ENCODE measurements around the gene FAM50B.
"Not testable (repeated sequence)": the region's sequence is repeated elsewhere in the genome, so short reads cannot be mapped to it uniquely, and the experiment has no call there.

FAM50B gene

DNA sequence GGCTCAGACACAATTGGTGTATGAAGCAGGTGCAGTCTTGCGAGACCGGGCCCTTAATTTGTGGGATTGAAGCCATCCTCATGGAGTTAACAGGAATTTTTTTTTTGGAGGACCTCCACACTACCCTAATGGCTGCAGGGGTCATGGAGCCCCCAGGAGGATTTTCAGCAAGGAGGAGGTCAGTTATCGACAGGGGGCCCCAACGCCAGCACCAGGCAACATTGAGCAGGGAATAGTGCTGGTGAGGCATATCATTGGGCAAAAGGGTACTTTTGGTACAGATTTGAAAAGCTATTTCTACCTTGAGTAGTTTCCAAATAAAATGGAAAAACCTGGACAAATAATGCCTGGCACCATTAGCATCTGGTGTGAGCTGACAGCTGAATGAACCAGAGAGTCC lies 6.7 kb downstream of the FAM50B start:
- TF ChIP-seq, protein P1, sequence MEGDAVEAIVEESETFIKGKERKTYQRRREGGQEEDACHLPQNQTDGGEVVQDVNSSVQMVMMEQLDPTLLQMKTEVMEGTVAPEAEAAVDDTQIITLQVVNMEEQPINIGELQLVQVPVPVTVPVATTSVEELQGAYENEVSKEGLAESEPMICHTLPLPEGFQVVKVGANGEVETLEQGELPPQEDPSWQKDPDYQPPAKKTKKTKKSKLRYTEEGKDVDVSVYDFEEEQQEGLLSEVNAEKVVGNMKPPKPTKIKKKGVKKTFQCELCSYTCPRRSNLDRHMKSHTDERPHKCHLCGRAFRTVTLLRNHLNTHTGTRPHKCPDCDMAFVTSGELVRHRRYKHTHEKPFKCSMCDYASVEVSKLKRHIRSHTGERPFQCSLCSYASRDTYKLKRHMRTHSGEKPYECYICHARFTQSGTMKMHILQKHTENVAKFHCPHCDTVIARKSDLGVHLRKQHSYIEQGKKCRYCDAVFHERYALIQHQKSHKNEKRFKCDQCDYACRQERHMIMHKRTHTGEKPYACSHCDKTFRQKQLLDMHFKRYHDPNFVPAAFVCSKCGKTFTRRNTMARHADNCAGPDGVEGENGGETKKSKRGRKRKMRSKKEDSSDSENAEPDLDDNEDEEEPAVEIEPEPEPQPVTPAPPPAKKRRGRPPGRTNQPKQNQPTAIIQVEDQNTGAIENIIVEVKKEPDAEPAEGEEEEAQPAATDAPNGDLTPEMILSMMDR (IDR thresholded peaks at IDR 0.05; ENCODE audit: low read depth, low read length) = no peak
- DNase-seq (ENCODE audit: low read depth, low spot score) = no peak
- no peak overlapping the region for H3K4me3 ChIP-seq (ENCODE audit: low read depth, low read length)
- in situ Hi-C loops (cut with HindIII; ENCODE audit: low sequenced_read_pairs) = loop anchor here (25.0 kb wide), 1 partner anchor 131 kb away; no protein-coding TSS in a partner anchor

DNA sequence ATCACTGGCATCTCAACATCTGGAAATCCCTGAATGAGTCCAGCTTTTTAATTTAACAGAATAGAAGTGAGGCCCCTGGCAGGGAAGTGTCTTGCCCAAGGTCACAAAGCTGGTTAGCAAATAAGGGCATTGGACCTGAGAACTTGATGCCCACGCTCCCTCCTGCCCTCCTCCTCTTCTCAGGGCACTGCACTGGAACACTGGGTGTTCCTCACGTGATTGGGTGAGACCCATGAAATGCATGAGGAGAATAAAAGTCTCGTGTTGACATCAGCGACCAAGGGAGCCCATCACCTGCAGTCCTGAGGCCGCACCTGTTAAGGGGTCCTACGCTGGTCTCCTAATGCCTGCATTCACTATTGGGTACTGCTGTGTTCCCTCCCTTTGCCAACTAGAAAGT lies 7.4 kb downstream of the FAM50B start:
- H3K4me3 ChIP-seq (ENCODE audit: low read depth, low read length) = no peak overlapping the region
- no peak for DNase-seq (ENCODE audit: low read depth, low spot score)
- TF ChIP-seq, protein P1 (IDR thresholded peaks at IDR 0.05; ENCODE audit: low read depth, low read length) = no peak
- in situ Hi-C loops (cut with HindIII; ENCODE audit: low sequenced_read_pairs) = loop anchor here (25.0 kb wide), 1 partner anchor 131 kb away; no protein-coding TSS in a partner anchor

DNA sequence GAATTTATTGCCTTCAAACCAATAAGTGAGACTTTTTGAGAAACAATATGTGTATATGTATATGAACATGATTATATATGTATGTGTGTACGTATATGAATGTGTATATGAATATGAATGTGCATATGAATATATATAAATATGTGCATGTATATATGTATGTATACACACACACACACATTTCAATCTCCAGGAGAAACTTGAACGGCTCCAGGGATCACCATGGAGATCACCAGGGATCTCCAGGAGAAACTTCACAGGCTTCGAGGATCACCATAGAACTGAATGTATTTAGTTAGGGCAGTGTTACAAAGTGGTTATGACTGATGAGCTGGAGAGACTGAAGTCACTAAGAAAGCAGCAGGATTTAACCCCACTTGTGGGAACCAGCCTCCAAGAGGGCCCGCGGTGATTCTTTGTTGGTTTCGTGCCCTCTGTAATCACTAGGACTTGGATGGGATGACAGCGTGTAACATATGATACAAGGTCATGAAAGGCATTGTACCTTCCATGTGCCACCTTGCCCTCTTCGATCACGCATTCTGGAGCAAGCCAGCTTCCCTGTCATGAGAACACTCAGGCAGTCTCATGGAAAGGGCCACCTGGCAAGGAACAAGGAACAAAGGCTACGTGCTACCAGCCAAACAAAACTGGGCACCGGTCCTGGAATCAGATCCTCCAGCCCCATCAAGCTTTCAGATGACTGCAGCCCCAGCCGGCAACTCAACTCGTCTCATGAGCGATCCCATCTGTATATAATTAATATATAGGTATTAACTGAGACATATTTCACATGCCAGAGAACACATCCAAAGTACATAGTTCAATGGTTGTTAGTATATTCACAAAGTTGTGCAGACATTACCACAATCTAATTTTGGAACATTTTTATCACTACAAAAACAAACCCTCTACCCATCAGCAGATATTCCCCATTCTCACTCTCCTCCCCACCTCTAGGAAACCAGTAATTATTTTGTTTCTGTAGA lies 8.6 kb downstream of the FAM50B start:
- TF ChIP-seq, protein P1 (IDR thresholded peaks at IDR 0.05; ENCODE audit: low read depth, low read length) = no peak
- H3K4me3 ChIP-seq (ENCODE audit: low read depth, low read length) = no peak overlapping the region
- in situ Hi-C loops (cut with HindIII; ENCODE audit: low sequenced_read_pairs) = loop anchor here (25.0 kb wide), 1 partner anchor 130 kb away; no protein-coding TSS in a partner anchor
- DNase-seq (ENCODE audit: low read depth, low spot score) = no peak

DNA sequence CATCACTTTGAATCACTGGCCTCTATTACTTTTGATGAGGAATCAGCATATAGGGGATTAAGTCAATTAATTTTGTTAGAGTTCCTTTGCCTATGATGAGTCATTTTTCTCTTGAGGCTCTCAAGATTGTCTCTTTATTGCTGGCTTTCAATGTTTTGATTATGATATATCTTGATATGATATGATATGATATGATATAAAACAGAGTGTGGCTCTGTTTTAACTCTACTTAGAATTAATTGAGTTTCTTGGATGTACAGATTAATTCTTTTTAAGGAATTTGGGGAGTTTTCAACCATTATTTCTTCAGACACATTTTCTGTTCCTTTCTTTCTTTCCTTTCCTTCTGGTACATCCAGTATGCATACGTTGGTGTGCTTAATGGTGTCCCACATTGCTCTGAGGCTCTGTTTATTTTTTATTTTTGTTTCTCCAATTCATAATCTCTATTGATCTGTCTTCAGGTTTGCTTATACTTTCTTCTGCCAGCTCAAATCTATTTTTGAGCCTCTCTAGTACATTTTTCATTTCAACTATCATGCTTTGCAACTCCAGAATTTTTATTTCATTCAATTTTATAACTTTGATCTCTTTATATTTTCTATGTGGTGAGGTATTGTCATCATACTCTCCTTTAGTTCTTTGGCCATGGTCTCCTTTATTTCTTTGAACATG lies 10.8 kb downstream of the FAM50B start:
- DNase-seq (ENCODE audit: low read depth, low spot score) = no peak
- in situ Hi-C loops (cut with HindIII; ENCODE audit: low sequenced_read_pairs) = loop anchor here (25.0 kb wide), 1 partner anchor 127 kb away; no protein-coding TSS in a partner anchor
- H3K4me3 ChIP-seq (ENCODE audit: low read depth, low read length) = no peak overlapping the region
- TF ChIP-seq, protein P1 (IDR thresholded peaks at IDR 0.05; ENCODE audit: low read depth, low read length) = no peak

DNA sequence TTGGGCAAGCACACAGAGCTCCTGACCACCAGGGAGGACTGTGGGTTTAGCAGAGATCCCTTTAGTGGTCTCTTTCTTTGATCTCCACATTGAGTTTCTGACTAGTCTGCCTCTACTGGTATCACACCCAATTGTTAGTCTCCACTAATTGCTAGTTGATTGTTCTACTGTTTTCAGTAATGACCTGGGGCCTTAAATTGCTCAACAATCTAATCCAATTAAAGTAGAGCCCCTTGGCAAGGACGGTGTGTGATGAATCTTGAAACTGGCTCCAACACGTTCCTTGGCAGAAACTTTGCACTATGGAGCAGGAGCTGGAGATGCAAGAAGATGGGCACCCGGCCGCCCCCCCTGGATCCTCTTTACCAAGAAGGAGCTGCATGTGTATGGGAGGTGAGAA lies 12.3 kb downstream of the FAM50B start:
- TF ChIP-seq, protein P1 (IDR thresholded peaks at IDR 0.05; ENCODE audit: low read depth, low read length) = no peak
- in situ Hi-C loops (cut with HindIII; ENCODE audit: low sequenced_read_pairs) = loop anchor here (25.0 kb wide), 1 partner anchor 126 kb away; no protein-coding TSS in a partner anchor
- no peak for DNase-seq (ENCODE audit: low read depth, low spot score)
- H3K4me3 ChIP-seq (ENCODE audit: low read depth, low read length) = no peak overlapping the region

DNA sequence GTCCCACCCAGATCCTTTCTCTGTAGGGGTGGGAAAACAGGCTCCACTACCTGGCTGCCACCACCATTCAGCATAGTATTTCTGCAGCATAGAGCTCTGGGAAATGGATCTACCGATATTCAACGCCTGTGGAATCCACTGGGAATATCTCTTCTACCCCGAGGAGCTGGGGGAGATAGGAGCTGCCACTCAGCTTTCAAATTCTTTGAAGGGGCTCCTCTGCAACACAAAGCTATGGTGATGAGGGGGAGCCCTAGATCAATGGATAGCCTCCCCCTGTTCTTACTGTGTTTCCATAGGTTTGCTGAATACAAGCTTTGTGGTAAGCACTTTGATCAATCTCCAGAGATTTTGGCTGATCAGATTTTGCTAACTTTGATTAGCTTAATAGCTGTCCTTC lies 12.9 kb downstream of the FAM50B start:
- TF ChIP-seq, protein P1 (IDR thresholded peaks at IDR 0.05; ENCODE audit: low read depth, low read length) = no peak
- DNase-seq (ENCODE audit: low read depth, low spot score) = no peak
- in situ Hi-C loops (cut with HindIII; ENCODE audit: low sequenced_read_pairs) = loop anchor here (25.0 kb wide), 1 partner anchor 125 kb away; no protein-coding TSS in a partner anchor
- no peak overlapping the region for H3K4me3 ChIP-seq (ENCODE audit: low read depth, low read length)

DNA sequence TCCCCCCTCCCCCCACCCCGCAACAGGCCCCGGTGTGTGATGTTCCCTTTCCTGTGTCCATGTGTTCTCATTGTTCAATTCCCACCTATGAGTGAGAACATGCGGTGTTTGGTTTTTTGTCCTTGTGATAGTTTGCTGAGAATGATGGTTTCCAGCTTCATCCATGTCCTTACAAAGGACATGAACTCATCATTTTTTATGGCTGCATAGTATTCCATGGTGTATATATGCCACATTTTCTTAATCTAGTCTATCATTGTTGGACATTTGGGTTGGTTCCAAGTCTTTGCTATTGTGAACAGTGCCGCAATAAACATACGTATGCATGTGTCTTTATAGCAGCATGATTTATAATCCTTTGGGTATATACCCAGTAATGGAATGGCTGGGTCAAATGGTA lies 14.1 kb downstream of the FAM50B start:
- H3K4me3 ChIP-seq (ENCODE audit: low read depth, low read length); DNase-seq (ENCODE audit: low read depth, low spot score): not testable (repeated sequence)
- in situ Hi-C loops (cut with HindIII; ENCODE audit: low sequenced_read_pairs) = loop anchor here (25.0 kb wide), 1 partner anchor 124 kb away; no protein-coding TSS in a partner anchor

Data from astrocyte of the spinal cord (primary cell).